HG03097 (cell line): ENCODE measurements around the gene KIAA1614.
A peak's percentile ranks its signal among the peaks of the same experiment; 100 is the strongest.

Experiments used
- ATAC-seq: cut with Tn5 transposase; IDR thresholded peaks from one replicate; pipeline ENCODE4 v1.9.1; 2021; ENCODE audit not compliant: unreplicated experiment, low FRiP score

Gene KIAA1614

DNA sequence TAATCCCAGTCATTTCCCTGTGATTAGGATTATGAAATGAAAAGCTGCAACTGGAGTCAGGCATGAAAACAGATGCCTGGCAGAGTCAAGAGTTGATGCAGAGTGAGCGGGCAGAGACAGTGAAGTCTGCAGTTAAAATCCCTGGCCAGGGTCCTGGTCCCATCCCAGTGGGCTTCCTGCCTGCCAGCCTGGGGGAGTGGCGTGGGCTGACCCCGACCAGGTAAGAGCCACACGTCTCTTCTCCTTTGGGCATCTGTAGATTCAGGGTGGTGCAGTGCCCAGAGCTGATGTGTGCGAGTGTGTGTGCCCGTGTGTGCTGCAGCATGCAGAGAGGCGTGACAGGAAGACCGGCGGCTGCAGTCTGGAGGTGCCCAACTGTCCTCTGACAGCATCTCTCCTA lies 6.2 kb upstream of the KIAA1614 start:
- no peak for ATAC-seq

DNA sequence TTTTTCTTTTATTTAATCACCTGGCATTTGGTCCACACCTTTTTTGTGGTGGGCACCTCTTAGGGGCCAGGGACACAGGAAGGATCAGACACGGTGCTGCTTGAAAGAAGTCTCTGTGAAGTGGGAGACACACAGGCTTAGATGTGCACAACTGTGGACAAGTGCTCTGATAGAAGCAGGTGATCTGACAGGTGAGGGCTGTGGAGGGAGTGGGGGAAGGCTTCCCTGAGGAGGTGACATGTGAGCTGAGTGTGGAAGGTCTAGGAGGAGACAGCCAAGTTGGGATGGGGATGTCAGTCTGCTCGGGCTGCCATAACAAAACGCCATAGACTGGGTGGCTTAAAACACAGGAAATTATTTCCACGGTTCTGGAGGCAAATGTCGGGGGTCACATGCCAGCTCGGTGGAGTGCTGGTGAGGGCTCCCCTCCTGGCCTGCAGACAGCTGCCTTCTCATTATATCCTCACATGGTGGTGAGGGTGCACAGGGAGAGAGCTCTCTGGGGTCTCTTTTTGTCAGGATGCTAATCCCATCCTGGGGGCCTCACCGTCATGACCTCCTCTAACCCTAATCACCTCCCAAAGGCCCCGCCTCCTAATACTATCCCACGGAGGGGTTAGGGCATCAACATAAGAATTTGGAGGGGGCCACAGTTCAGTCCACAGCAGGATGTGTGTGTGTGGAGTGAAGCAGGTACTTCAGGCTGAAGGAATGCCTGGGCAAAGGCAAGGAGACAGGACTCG lies 5.2 kb upstream of the KIAA1614 start:
- no peak for ATAC-seq

DNA sequence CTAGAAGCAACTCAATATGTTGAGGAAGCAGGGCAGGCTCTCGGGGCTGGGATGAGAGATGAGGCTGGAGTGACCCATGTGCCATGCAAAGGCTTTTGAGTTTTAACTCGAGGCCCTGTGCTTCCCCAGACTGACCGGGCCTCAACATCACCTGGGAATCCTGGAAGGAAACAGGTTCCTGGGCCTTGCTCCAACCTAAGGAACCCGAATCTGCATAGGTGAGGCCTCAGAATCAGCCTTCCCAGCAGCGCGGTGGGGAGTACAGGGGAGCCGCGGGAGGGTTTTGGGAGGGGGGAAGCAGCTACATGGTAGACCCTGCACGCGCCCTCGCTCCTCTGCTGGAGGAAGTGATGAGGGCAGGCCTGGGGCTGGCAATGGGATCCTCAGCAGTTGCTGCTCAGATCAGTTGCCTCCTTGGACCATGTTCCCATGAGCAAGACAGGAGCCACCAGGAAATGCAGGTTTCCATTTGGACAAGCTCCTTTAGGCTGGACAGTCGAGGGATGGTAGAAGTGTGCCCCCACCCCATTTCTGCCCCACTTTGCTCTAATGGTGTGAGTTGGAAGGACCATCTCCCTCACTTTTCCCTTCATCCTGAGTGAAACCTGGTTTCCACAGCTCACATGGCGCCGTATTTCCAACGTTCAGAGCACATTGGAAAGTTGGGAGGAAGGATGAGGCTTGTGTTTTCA lies 4.5 kb upstream of the KIAA1614 start:
- no peak for ATAC-seq

DNA sequence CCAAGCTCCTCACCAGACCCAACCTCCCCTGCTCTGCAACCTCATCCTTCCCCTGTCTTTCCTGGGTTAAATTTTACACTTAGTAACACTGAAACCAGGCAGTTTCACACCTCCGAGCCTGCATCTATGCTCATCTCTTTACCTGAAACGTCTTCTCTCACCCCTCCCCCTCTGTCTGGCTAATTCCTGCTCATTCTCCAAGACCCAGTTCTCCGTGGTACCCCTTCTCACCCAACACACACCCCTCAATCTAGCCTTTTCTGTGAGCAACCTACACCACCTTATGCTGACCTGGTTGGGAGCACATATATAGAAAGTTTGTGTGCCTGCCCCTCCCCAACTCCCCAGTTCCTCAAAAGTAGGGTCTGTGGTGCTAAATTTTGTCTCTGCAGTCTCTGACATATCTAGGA lies 3.7 kb upstream of the KIAA1614 start:
- peak; percentile 36 for ATAC-seq

DNA sequence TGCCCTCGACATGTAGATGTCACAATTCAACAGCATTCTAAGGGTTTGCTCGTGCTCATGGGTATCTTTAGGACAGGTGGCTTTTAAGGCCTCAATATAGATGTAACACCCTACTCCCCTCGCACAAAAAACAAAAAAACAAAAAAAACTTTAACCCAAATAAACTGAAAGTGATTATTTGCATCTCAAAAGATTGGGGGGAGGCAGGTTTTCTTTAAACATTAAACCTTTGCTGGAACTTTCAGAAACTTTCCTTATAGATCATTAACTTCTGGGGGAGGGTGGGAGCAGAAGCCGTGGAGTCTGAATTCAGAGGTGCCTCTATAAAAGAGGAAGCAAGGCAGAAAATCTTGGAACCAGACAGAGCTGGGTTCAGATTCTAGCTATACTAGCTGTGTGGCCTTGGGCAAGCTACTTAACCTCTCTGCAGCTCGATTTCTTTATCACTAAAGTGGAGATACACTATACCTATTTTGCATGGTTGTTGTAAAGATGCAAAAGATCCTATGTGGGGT lies 3.2 kb upstream of the KIAA1614 start:
- ATAC-seq, result peak; percentile 63

DNA sequence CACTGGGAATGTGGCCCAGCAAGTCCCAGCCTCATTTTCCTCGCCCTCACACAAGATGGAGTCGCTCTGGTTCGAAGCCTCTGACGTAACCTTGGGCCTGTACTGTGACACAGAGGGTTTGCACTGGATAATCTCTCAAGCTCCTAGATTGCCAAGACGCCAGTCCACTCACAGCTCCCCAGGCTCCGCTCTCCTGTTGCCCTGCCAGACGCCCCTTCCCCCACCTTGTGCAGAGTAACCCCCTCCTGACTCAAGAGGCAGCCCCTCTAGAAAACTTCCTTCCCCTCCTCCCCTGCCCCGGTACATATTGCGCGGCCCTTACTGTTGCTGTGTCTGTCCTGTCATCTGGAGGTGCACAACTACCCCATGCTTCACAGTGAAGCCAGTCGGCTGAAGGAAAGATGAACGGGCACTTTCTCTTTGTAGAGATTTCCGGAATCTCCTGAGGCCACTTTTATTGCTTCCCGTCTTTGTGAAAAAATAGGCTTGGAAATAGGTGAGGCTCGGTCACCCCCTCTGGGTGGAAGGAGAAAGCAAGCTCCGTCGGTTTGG lies 981 bp upstream of the KIAA1614 start:
- no peak for ATAC-seq

DNA sequence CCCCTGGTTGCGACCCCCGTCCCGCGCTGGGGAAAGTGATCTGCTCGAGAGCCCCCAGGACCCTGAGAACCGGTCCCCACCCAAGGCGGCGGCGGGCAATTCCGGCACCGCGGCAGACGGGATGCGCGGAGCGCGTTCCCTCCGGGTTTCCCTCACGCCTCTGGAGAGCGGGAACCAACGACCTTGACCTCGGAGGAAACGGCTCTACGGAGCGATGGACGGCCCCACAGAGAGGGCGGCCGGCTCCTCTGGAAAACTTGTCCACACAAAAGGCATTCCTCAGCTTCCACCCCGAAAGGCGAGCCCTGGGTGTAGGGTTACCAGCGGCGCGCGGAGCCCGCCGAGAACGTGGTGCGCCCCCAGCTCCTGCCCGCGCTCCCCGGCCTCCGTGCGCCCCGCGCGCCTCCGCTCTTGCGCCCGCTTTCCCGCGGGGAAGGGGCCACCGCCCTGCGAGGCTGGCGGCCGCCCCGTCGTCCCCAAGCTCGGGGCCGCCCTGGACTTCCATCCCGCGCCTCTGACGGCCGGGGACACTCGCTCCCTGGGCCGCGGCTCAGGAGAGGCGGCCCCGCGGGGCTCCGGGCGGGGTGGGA lies 391 bp upstream of the KIAA1614 start:
- no peak for ATAC-seq

DNA sequence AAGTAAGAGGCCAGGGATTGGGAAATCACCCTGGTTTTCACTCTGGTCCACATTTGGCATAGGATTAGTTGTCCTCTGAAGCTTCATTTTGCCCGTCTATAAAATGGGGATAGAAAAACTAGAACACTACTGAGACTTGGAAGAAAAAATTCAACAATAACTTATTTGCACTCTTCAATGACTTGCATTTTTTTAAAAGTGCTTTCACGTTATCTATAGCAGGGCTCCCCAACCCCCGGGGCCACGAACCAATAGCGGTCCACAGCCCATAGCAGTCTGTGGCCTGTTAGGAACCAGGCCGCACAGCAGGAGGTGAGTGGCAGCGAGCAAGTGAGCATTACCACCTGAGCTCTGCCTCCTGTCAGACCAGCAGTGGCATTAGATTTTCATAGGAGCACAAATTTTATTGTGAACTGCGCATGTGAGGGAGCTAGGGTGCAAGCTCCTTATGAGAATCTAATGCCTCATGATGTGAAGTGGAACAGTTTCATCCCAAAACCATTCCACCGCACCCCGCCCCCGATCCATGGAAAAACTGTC lies 2.8 kb downstream of the KIAA1614 start:
- ATAC-seq, result no peak

DNA sequence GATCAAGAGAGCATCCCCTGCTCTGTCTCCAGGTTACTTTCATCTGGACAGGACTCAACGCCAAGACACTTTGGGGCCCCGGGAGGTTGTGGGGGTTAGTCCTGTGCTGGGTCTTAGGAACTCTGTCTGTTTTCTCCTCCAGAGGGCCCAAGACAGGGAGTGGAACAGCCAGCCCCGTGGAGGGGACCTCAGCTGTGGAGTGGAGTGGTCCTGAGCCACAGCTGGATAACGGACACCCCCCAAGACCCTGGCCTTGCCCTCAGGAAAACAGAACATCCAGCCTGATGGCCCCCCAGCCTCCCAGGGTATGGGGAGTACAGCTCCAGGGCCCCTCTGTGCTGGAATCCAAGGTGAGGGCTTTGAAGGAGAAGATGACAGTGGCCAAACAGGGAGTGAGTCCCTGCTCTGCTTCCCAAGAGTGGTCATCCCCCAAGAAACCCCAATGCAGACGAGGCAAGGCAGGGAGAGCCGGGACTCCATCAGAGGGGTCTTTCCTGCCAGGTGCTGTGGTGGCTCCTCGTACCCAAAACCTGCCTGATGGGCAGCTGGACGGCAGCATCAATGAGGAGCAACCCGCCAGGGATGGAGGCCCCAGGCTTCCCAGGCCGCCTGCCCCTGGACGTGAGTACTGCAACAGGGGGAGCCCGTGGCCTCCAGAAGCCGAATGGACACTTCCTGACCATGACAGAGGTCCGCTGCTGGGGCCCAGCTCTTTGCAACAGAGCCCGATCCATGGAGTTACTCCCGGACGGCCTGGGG lies 3.5 kb downstream of the KIAA1614 start:
- ATAC-seq, result no peak

DNA sequence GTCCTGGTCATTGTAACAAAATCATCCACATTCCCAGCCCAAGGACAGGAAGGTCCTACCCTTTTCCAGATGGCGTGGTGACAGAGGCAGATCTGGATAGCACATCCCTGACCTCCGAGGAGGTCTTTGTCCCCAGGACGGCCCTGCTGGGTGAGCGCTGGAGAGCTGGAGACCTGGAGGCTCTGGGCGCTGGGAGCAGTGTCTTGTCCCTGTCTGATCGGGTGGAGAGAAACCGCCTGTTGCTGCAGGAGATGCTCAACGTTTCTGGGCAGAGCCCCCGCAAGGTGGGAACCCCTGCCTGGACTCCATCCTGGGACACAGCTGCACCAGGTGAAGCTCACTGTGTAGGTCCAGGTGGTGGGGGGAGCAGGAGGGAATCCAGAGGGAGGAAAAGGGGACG lies 4.1 kb downstream of the KIAA1614 start:
- ATAC-seq, result no peak

DNA sequence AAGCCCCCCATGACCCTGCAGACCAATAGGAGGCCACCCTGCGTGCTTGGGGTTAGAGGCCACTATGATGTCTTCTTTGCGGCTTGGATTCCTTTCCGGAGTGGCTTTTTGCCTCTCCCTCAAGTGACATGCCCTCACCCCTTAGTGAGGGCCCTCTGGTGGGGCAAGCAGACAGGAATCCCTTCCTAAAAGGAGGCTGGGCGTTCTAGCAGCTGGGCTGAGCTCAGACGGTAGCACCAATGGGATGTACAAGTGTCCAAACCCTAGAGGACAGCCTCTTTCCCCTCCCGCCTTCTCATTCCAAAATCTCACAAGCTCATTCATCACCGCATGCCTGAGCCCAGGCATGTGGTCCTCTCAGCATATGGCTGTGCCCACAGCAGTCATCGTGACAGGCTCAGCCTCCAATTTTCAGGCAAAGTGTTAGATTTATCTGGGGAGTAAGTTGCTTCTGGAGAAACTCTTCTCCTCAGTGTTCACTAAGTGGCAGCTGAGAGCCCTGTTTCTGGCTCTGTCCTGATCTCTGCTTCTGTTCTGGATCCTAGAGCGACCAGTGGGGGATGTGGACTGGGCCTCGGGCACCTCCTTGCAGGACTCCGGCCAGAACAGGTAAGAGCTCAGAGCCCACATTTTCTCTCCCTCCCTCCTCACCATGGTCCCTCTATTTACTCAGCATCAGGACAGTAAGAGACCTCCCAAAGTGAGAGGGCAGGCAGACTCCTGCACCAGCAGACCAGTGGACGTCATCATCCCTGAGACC lies 4.8 kb downstream of the KIAA1614 start:
- no peak for ATAC-seq

DNA sequence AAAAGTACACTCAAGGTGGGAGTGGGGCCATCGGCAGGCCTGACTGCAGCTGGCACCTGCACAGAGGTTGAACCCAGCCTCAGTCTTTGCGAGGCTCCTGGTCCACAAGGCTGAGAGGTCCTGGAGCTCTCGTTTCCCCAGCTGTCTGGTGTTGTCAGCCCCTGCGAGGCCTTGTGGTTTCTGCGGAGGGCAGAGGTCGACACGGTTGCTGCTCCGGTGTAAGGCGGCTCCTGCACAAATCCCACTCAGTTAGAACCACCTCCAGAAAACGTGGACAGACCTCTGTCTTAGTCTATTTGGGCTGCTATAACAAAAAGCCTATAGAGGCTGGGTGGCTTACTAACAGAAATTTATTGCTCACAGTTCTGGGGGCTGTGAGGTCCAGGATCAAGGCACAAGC lies 5.8 kb downstream of the KIAA1614 start:
- no peak for ATAC-seq

DNA sequence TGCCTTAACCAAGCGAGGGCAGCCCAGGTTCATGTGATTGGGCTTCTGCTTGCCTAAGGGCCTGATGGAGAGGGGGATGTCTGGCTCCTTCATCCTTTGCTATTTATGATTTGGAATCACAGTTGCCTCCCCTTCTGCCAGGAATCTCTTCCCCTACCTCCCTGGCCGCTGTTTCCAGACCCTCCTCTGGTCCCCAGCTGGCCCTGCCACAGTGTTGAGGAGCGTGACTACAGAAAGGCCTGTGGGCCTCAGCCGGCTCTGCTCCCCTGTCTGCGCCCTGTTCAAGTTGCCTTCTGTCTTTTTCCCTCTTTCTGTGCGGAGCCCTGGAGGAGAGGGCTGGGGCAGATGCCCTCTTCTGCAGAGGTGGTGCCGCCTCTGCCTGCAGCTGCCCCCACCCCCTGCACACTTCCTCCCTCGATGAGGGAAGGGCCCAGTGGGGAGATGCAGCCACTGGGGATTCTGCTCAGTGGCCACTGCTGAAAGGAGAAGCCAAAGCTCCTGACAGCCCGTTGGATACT lies 6.5 kb downstream of the KIAA1614 start:
- ATAC-seq, result no peak

DNA sequence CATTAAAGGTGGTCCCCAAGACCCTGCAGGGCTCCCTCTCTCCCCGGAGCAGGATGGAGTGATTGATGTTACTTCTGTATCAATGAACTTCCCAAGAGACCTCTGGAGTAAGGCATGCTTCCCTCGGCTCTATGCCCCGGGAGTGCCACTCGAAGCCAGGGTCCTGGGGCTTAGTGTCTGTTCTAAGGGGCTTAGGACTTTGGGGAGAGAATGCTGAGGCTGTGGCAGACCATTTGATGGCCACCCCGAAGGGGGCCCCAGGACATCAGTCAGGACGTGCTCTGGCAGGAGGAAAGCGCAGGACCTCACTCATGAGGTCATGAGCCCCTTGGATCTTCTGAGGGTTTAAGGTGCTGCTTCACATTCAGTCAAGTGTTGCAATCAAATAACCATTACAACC lies 7.5 kb downstream of the KIAA1614 start:
- no peak for ATAC-seq

DNA sequence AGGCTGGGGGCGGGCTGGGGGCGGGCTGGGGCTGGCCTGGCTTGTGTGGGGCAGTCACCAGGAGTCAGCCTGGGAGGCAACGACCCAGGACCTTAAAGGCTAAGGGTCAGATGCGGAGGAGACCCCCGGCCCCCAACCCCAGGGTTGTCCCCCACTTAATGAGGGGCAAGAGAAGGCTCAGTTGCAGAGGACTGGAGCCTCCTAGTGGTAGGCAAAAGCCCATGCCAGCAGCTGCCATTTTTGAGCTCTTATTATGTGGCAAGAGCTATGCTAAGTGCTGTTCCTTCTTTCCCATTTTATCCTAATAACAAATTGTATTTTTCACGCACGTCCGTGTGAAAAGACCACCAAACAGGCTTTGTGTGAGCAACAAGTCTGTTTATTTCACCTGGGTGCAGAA lies 8.0 kb downstream of the KIAA1614 start:
- no peak for ATAC-seq

DNA sequence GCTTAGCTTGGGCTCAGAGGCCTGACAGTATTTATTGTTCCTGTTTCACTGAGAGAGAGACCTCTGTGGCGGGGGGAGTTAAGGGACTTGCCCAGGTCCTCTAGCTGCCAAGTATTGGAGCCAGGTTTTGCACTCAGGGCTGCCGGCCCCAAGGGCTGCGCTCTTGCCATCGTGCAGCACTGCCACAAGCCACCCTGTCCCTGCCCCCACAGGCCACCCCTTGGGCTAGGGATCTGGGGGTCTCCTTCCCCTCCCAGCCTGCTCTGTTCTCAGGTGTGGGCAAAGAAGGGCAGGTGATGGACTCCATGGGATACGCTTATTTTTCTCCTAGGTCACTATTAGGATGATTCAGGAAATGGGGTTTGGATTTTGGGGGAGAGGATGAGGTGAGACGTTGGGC lies 8.7 kb downstream of the KIAA1614 start:
- no peak for ATAC-seq

DNA sequence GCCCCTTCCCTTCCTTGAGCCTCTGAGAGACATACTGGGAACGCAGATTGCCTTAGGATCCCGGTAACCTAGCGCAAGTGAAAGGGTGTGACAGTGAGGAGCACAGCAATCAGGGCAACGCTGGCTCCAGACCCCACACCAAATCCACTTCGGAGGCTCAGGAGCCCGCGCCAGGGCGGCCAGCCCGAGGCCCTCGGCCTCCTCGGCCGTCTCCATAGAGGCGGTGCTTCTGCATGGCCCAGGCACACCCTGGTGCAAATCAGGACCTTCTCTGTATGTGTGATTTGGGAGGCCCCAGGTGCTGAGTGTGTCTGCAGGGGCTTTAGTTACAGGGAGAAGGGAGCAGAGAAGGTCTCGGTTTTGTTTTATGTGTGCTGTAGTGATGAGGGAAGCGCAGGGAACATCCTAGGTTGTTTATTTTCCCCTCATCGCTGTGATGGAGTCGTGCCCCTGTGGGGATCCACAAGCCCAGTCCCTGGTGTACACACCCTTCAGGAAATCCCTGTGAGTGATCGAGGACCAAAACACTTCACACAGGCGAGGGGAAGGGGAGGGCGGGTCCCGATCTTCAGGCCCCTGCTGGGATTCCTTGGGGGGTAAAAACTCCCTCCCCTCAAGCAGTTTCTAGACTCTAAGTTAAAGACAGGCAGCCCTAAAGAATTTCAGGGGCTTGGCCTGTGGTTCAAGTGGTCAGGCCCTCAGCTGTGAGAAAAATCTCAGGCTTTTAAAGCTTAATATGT lies 9.4 kb downstream of the KIAA1614 start:
- no peak for ATAC-seq

DNA sequence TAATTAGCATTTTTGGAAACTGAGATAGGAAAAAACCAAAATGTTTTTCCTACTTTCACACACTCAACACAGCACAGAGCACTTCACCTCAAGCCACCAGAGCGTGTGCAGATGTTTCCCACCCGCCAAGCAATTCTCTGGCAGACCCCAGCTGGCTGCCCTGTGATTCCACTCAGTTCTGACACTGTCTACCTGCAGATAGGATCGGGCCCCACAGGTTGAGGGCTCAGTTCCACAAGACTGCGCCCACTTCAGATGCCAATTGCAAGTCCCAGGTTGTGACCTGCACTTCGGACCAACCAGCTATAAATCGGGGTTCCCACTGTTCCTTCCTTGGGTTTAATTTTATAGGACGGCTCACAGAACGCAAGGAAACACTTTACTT lies 9.9 kb downstream of the KIAA1614 start:
- no peak for ATAC-seq
